Memory B cell (primary cell): Measurements from ENCODE around the gene GSDMA.
"Not testable (repeated sequence)": the region's sequence is repeated elsewhere in the genome, so short reads cannot be mapped to it uniquely, and the experiment has no call there.

Experiments used
- ATAC-seq: fragments of 150-1000 bp; cut with Tn5 transposase; 2 replicates; pipeline ENCODE4 v1.10.0; 2021; ENCODE audit warnings: low read depth, mild to moderate bottlenecking, moderate library complexity
- DNase-seq, 2 donors: peaks; one replicate each; pipeline ENCODE4 v3.0.0; 2022; ENCODE audit warnings: low spot score in 2 of 2
- H3K27ac Mint-ChIP-seq: one replicate; pipeline ENCODE4 v1.8.0; 2022; ENCODE audit warnings: mild to moderate bottlenecking, moderate library complexity, mixed read lengths
- H3K27me3 Mint-ChIP-seq: one replicate; pipeline ENCODE4 v1.8.0; 2022; ENCODE audit warnings: mixed read lengths
- H3K36me3 Mint-ChIP-seq: one replicate; pipeline ENCODE4 v1.8.0; 2022; ENCODE audit warnings: mild to moderate bottlenecking, mixed read lengths
- H3K4me1 Mint-ChIP-seq: one replicate; pipeline ENCODE4 v1.8.0; 2022; ENCODE audit warnings: mixed read lengths
- H3K4me3 Mint-ChIP-seq: one replicate; pipeline ENCODE4 v1.8.0; 2022; ENCODE audit warnings: mild to moderate bottlenecking, moderate library complexity, mixed read lengths
- H3K9me3 Mint-ChIP-seq: one replicate; pipeline ENCODE4 v1.8.0; 2022; ENCODE audit warnings: mixed read lengths

GSDMA gene

GRCh38 chr17:40005520-40005919 lies 42.7 kb downstream of the GSDMA start:
- no peaks in the 10 kb centered on the region for H3K36me3 Mint-ChIP-seq
- H3K9me3 Mint-ChIP-seq, result no peaks in the 10 kb centered on the region
- no peak for DNase-seq
- H3K4me1 Mint-ChIP-seq, result no peaks in the 10 kb centered on the region
- no peak overlapping the region for H3K4me3 Mint-ChIP-seq
- no peak overlapping the region for H3K27ac Mint-ChIP-seq
- no peaks in the 10 kb centered on the region for H3K27me3 Mint-ChIP-seq
- no peak for ATAC-seq

GRCh38 chr17:40010946-40011500 lies 48.2 kb downstream of the GSDMA start:
- H3K27me3 Mint-ChIP-seq, H3K4me1 Mint-ChIP-seq, DNase-seq, H3K4me3 Mint-ChIP-seq, ATAC-seq, H3K36me3 Mint-ChIP-seq, H3K9me3 Mint-ChIP-seq, H3K27ac Mint-ChIP-seq: not testable (repeated sequence)

GRCh38 chr17:40012017-40012647 lies 49.3 kb downstream of the GSDMA start:
- H3K9me3 Mint-ChIP-seq, H3K4me1 Mint-ChIP-seq, DNase-seq, H3K27me3 Mint-ChIP-seq, H3K27ac Mint-ChIP-seq, H3K36me3 Mint-ChIP-seq, ATAC-seq, H3K4me3 Mint-ChIP-seq: not testable (repeated sequence)

- Mint-ChIP-seq H3K4me3 (no peak overlapping the region), H3K9me3 (no peaks in the 10 kb centered on the region), H3K4me1 (no peaks in the 10 kb centered on the region), H3K36me3 (peaks cover 2% of the 10 kb centered on the region), H3K27ac (no peak overlapping the region), H3K27me3 (peaks cover 2% of the 10 kb centered on the region)
- no peak for DNase-seq
- no peak for ATAC-seq
These were observed 51.7 kb downstream of the GSDMA start for GRCh38 chr17:40014375-40014980.

GRCh38 chr17:40015005-40015997 lies 52.5 kb downstream of the GSDMA start, which contains the start of gene CSF3:
CSF3 (plus strand) TSS chr17:40015440; CDS start chr17:40015475, 35 bp downstream.
- Mint-ChIP-seq H3K4me3 (no peak within 1 kb of the TSS), H3K27ac (no peak within 1 kb of the TSS), H3K4me1 (peaks cover 2% of the 10 kb centered on the region), H3K9me3 (no peaks in the 10 kb centered on the region), H3K27me3 (peaks cover 2% of the 10 kb centered on the region), H3K36me3 (peaks cover 9% of the 10 kb centered on the region)
- ATAC-seq, result no peak
- no peak for DNase-seq

- no peak overlapping the region for H3K4me3 Mint-ChIP-seq
- H3K4me1 Mint-ChIP-seq, result peaks cover 2% of the 10 kb centered on the region
- H3K27ac Mint-ChIP-seq, result no peak overlapping the region
- DNase-seq, result no peak
- H3K9me3 Mint-ChIP-seq, result no peaks in the 10 kb centered on the region
- no peak for ATAC-seq
- peaks cover 2% of the 10 kb centered on the region for H3K27me3 Mint-ChIP-seq
- peaks cover 11% of the 10 kb centered on the region for H3K36me3 Mint-ChIP-seq
These were observed 53.5 kb downstream of the GSDMA start for GRCh38 chr17:40015998-40016985.

GRCh38 chr17:40017422-40018080 lies 54.7 kb downstream of the GSDMA start:
- H3K4me1 Mint-ChIP-seq, result peaks cover 2% of the 10 kb centered on the region
- ATAC-seq (no peak), DNase-seq (no peak)
- no peak overlapping the region for H3K4me3 Mint-ChIP-seq
- H3K36me3 Mint-ChIP-seq, result peaks cover 14% of the 10 kb centered on the region
- H3K27ac Mint-ChIP-seq, result no peak overlapping the region
- no peaks in the 10 kb centered on the region for H3K9me3 Mint-ChIP-seq
- no peaks in the 10 kb centered on the region for H3K27me3 Mint-ChIP-seq

- no peaks in the 10 kb centered on the region for H3K27me3 Mint-ChIP-seq
- ATAC-seq, result no peak
These were observed 55.7 kb downstream of the GSDMA start for GRCh38 chr17:40018211-40019121.

GRCh38 chr17:40019140-40019991 lies 56.6 kb downstream of the GSDMA start:
- H3K9me3 Mint-ChIP-seq, result no peaks in the 10 kb centered on the region
- DNase-seq, result no peak
- no peak for ATAC-seq
- no peak overlapping the region for H3K27ac Mint-ChIP-seq
- H3K36me3 Mint-ChIP-seq, result peaks cover 14% of the 10 kb centered on the region
- peaks cover 2% of the 10 kb centered on the region for H3K4me1 Mint-ChIP-seq
- no peaks in the 10 kb centered on the region for H3K27me3 Mint-ChIP-seq
- no peak overlapping the region for H3K4me3 Mint-ChIP-seq

More at GRCh38 chr17:40018211-40019121, 55.7 kb downstream of the GSDMA start:
- H3K4me1 Mint-ChIP-seq, result peaks cover 2% of the 10 kb centered on the region
- no peaks in the 10 kb centered on the region for H3K9me3 Mint-ChIP-seq
- DNase-seq, result no peak
- H3K36me3 Mint-ChIP-seq, result peaks cover 14% of the 10 kb centered on the region
- no peak overlapping the region for H3K4me3 Mint-ChIP-seq
- no peak overlapping the region for H3K27ac Mint-ChIP-seq

- Mint-ChIP-seq H3K27ac (no peak overlapping the region), H3K4me3 (no peak overlapping the region), H3K9me3 (no peaks in the 10 kb centered on the region), H3K4me1 (peaks cover 2% of the 10 kb centered on the region), H3K36me3 (peaks cover 17% of the 10 kb centered on the region), H3K27me3 (no peaks in the 10 kb centered on the region)
- DNase-seq (no peak), ATAC-seq (no peak)
These were observed 57.3 kb downstream of the GSDMA start for GRCh38 chr17:40020146-40020545.

- ATAC-seq (no peak), DNase-seq (no peak)
- H3K27ac Mint-ChIP-seq, result no peak overlapping the region
These were observed 58.7 kb downstream of the GSDMA start for GRCh38 chr17:40021451-40021971.

More at GRCh38 chr17:40021451-40021971, 58.7 kb downstream of the GSDMA start:
- H3K4me3 Mint-ChIP-seq, result no peak overlapping the region
- H3K36me3 Mint-ChIP-seq, result peaks cover 27% of the 10 kb centered on the region
- peaks cover 2% of the 10 kb centered on the region for H3K4me1 Mint-ChIP-seq
- no peaks in the 10 kb centered on the region for H3K27me3 Mint-ChIP-seq
- no peaks in the 10 kb centered on the region for H3K9me3 Mint-ChIP-seq
